ENCODE measurements around the gene PKN1. TPM values are rescaled to one million over a fixed set of nuclear protein-coding genes. Genes with fewer than 3 reads are reported as not detected.

Gene PKN1
- total RNA-seq, 1 experiment from 2014 or later = 205 TPM

DNA sequence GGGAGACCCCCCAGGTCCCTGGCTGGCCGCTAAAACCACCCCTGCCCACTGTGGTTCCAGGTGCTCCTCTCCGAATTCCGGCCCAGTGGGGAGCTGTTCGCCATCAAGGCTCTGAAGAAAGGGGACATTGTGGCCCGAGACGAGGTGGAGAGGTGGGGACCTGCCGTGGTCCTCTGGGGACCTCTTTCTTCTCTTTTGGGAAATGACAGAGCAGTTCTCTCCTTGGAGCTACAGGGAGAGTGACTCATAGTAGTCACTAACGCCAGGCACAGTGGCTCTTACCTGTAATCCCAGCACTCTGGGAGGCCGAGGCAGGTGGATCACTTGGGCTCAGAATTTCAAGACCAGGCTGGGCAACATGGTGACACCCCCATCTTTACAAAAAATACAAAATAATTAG lies 34.7 kb downstream of the PKN1 start:
- POLR2A ChIA-PET = no interaction called here
- no peak for DNase-seq (ENCODE audit: low read depth, low spot score)
- CTCF ChIA-PET = no interaction called here
- no peaks in the 10 kb centered on the region for H3K36me3 ChIP-seq (ENCODE audit: control insufficient read depth, insufficient read depth, low read length)
- no TSS peak for BruUV-seq (replicated peaks)
- no peak for ATAC-seq
- TF ChIP-seq TCF7L2 (IDR thresholded peaks at IDR 0.05; ENCODE audit: low read depth, low read length) (no peak), POLR2AphosphoS5 (IDR thresholded peaks at IDR 0.05; ENCODE audit: low read depth, low read length) (no peak), REST (IDR thresholded peaks at IDR 0.05; ENCODE audit: insufficient read depth in 1 of 2, low read depth in 2 of 2, low read length in 1 of 2) (no peak), SIN3A (IDR thresholded peaks at IDR 0.05; ENCODE audit: borderline replicate concordance, insufficient read depth, low read depth, low read length) (no peak)
- TF ChIP-seq, protein P1, sequence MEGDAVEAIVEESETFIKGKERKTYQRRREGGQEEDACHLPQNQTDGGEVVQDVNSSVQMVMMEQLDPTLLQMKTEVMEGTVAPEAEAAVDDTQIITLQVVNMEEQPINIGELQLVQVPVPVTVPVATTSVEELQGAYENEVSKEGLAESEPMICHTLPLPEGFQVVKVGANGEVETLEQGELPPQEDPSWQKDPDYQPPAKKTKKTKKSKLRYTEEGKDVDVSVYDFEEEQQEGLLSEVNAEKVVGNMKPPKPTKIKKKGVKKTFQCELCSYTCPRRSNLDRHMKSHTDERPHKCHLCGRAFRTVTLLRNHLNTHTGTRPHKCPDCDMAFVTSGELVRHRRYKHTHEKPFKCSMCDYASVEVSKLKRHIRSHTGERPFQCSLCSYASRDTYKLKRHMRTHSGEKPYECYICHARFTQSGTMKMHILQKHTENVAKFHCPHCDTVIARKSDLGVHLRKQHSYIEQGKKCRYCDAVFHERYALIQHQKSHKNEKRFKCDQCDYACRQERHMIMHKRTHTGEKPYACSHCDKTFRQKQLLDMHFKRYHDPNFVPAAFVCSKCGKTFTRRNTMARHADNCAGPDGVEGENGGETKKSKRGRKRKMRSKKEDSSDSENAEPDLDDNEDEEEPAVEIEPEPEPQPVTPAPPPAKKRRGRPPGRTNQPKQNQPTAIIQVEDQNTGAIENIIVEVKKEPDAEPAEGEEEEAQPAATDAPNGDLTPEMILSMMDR (IDR thresholded peaks at IDR 0.05) = no peak; the same call in 1 of the 2 replicates
- H3K4me1 ChIP-seq (ENCODE audit: control insufficient read depth, insufficient read depth, low read length) = peaks cover 3% of the 10 kb centered on the region; the same call in 1 of the 2 replicates
- no peak overlapping the region for H3K4me3 ChIP-seq (ENCODE audit: low read depth in 2 of 2, low read length in 2 of 2)
- no peaks in the 10 kb centered on the region for H3K9me3 ChIP-seq (ENCODE audit: control insufficient read depth, insufficient read depth, low read depth, low read length)
- no peaks in the 10 kb centered on the region for H3K27me3 ChIP-seq (ENCODE audit: control insufficient read depth, insufficient read depth, low read length)
- intact Hi-C loops (cut with micrococcal nuclease; ENCODE audit: unreplicated experiment) = no loop called here
- no peak overlapping the region for H3K27ac ChIP-seq (ENCODE audit: low read length)
- in situ Hi-C loops (cut with HindIII; ENCODE audit: low pct_unique_long_range_greater_than_20kb, low sequenced_read_pairs) = no loop called here

DNA sequence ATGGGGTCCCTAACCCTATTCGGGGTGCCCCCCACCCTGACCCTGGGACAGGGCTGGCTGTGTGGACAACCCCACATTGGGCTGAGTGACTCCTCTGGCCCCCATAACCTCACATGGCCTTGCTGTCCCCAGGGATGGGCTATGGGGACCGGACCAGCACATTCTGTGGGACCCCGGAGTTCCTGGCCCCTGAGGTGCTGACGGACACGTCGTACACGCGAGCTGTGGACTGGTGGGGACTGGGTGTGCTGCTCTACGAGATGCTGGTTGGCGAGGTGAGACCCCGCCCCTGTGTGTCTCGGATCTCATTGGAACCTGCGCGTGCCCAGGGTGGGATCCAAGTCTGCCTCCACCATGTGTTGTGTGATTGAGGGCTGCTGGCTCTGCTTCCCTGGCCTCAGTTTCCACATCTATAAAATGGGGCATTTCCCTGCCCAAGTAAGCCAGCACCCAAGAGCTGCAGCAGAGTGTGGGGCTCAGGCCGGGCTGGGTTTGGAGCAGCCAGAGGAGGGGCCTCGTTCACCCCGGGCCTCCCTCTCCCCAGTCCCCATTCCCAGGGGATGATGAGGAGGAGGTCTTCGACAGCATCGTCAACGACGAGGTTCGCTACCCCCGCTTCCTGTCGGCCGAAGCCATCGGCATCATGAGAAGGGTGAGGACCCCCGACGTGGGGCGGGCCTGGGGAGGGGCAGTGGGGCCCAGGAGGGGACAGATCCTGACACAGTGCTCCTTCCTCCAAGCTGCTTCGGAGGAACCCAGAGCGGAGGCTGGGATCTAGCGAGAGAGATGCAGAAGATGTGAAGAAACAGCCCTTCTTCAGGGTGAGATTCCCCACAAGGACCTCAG lies 37.1 kb downstream of the PKN1 start:
- no peak for DNase-seq (ENCODE audit: low read depth, low spot score)
- TF ChIP-seq TCF7L2 (IDR thresholded peaks at IDR 0.05; ENCODE audit: low read depth, low read length) = no peak
- TF ChIP-seq REST (IDR thresholded peaks at IDR 0.05; ENCODE audit: insufficient read depth in 1 of 2, low read depth in 2 of 2, low read length in 1 of 2) = no peak
- TF ChIP-seq POLR2AphosphoS5 (IDR thresholded peaks at IDR 0.05; ENCODE audit: low read depth, low read length) = no peak
- TF ChIP-seq, protein P1 (IDR thresholded peaks at IDR 0.05) = no peak
- no peak for TF ChIP-seq SIN3A (IDR thresholded peaks at IDR 0.05; ENCODE audit: borderline replicate concordance, insufficient read depth, low read depth, low read length)
- intact Hi-C loops (cut with micrococcal nuclease; ENCODE audit: unreplicated experiment) = no loop called here
- CTCF ChIA-PET = no interaction called here
- Histone ChIP-seq H3K27me3 (ENCODE audit: control insufficient read depth, insufficient read depth, low read length) (no peaks in the 10 kb centered on the region), H3K4me3 (ENCODE audit: low read depth in 2 of 2, low read length in 2 of 2) (no peak overlapping the region), H3K36me3 (ENCODE audit: control insufficient read depth, insufficient read depth, low read length) (no peaks in the 10 kb centered on the region), H3K27ac (ENCODE audit: low read length) (no peak overlapping the region), H3K4me1 (ENCODE audit: control insufficient read depth, insufficient read depth, low read length) (peaks cover 3% of the 10 kb centered on the region), H3K9me3 (ENCODE audit: control insufficient read depth, insufficient read depth, low read depth, low read length) (no peaks in the 10 kb centered on the region)
- POLR2A ChIA-PET = no interaction called here
- no peak for ATAC-seq
- in situ Hi-C loops (cut with HindIII; ENCODE audit: low pct_unique_long_range_greater_than_20kb, low sequenced_read_pairs) = no loop called here
- TSS peak; percentile 78 for BruUV-seq (replicated peaks)
